Measurements from ENCODE around the gene ERC2. TPM values are rescaled to one million over a fixed set of nuclear protein-coding genes. Genes with fewer than 3 reads are reported as not detected.

ERC2 gene
- total RNA-seq, 2 donors from 2014 or later = 16.1 to 22.8 TPM

GRCh38 chr3:55792742-55793141, 675.5 kb downstream of the ERC2 start:
- H3K9me3 Mint-ChIP-seq = peaks cover 1% of the 10 kb centered on the region
- no peak for TF ChIP-seq CTCF (conservative IDR thresholded peaks at IDR 0.05)
- H3K9ac ChIP-seq (ENCODE audit: extremely low read depth, low read length, poor library complexity, severe bottlenecking) = no peak overlapping the region
- peaks cover 33% of the 10 kb centered on the region for H3K4me1 Mint-ChIP-seq
- H3K36me3 ChIP-seq (ENCODE audit: control insufficient read depth, insufficient read depth, low read length) = no peaks in the 10 kb centered on the region
- no peak overlapping the region for H3K27ac Mint-ChIP-seq
- H3K4me3 Mint-ChIP-seq = no peak overlapping the region
- H3K9me3 ChIP-seq (ENCODE audit: control insufficient read depth, low read length) = peaks cover 3% of the 10 kb centered on the region
- no peaks in the 10 kb centered on the region for H3K36me3 Mint-ChIP-seq (ENCODE audit: low read depth)
- H3K4me3 ChIP-seq (ENCODE audit: low read length) = no peak overlapping the region
- no peaks in the 10 kb centered on the region for H3K27me3 ChIP-seq (ENCODE audit: control insufficient read depth, insufficient read depth, low read length, poor library complexity, severe bottlenecking)
- WGBS, 2 experiments (ENCODE audit: insufficient coverage in 1 of 2, insufficient read length in 1 of 2) = 95% methylated on average over 2 of the region's 2 CpGs; no CpG with 5 or more reads in 1 of the 2 experiments
- no peak overlapping the region for H3K27ac ChIP-seq (ENCODE audit: low read depth, low read length)
- H3K4me1 ChIP-seq (ENCODE audit: control insufficient read depth, insufficient read depth, low read length) = peaks cover 26% of the 10 kb centered on the region
- no peaks in the 10 kb centered on the region for H3K27me3 Mint-ChIP-seq (ENCODE audit: insufficient read depth)
- no peak for DNase-seq

GRCh38 chr3:55792009-55792408, 676.3 kb downstream of the ERC2 start:
- Histone ChIP-seq H3K9me3 (ENCODE audit: control insufficient read depth, low read length) (no peaks in the 10 kb centered on the region), H3K4me1 (ENCODE audit: control insufficient read depth, insufficient read depth, low read length) (peaks cover 26% of the 10 kb centered on the region), H3K4me3 (ENCODE audit: low read length) (no peak overlapping the region), H3K36me3 (ENCODE audit: control insufficient read depth, insufficient read depth, low read length) (no peaks in the 10 kb centered on the region), H3K9ac (ENCODE audit: extremely low read depth, low read length, poor library complexity, severe bottlenecking) (no peak overlapping the region), H3K27ac (ENCODE audit: low read depth, low read length) (no peak overlapping the region), H3K27me3 (ENCODE audit: control insufficient read depth, insufficient read depth, low read length, poor library complexity, severe bottlenecking) (no peaks in the 10 kb centered on the region)
- no peak overlapping the region for H3K4me3 Mint-ChIP-seq
- no peak for DNase-seq
- H3K27me3 Mint-ChIP-seq (ENCODE audit: insufficient read depth) = no peaks in the 10 kb centered on the region
- H3K9me3 Mint-ChIP-seq = no peaks in the 10 kb centered on the region
- H3K27ac Mint-ChIP-seq = no peak overlapping the region
- TF ChIP-seq CTCF (conservative IDR thresholded peaks at IDR 0.05) = no peak
- H3K4me1 Mint-ChIP-seq = peaks cover 33% of the 10 kb centered on the region
- no peaks in the 10 kb centered on the region for H3K36me3 Mint-ChIP-seq (ENCODE audit: low read depth)
- 100% methylated on average over 1 of the region's 1 CpG; no CpG with 5 or more reads in 1 of the 2 experiments for WGBS, 2 experiments (ENCODE audit: insufficient coverage in 1 of 2, insufficient read length in 1 of 2)

GRCh38 chr3:55790596-55791350, 677.5 kb downstream of the ERC2 start:
- Mint-ChIP-seq H3K4me1 (peaks cover 35% of the 10 kb centered on the region), H3K36me3 (ENCODE audit: low read depth) (no peaks in the 10 kb centered on the region), H3K27ac (no peak overlapping the region), H3K4me3 (no peak overlapping the region), H3K9me3 (no peaks in the 10 kb centered on the region), H3K27me3 (ENCODE audit: insufficient read depth) (no peaks in the 10 kb centered on the region)
- Histone ChIP-seq H3K36me3 (ENCODE audit: control insufficient read depth, insufficient read depth, low read length) (no peaks in the 10 kb centered on the region), H3K4me1 (ENCODE audit: control insufficient read depth, insufficient read depth, low read length) (peaks cover 26% of the 10 kb centered on the region), H3K27me3 (ENCODE audit: control insufficient read depth, insufficient read depth, low read length, poor library complexity, severe bottlenecking) (no peaks in the 10 kb centered on the region), H3K9ac (ENCODE audit: extremely low read depth, low read length, poor library complexity, severe bottlenecking) (no peak overlapping the region), H3K4me3 (ENCODE audit: low read length) (no peak overlapping the region), H3K9me3 (ENCODE audit: control insufficient read depth, low read length) (no peaks in the 10 kb centered on the region), H3K27ac (ENCODE audit: low read depth, low read length) (no peak overlapping the region)
- no peak for TF ChIP-seq CTCF (conservative IDR thresholded peaks at IDR 0.05)
- no peak for DNase-seq
- WGBS, 2 experiments (ENCODE audit: insufficient coverage in 1 of 2, insufficient read length in 1 of 2) = 95 to 100% methylated on average over 2 to 3 of the region's 3 CpGs
